Lower lobe of right lung (tissue), 2 donors: ENCODE measurements around the gene ZNF280B. TPM values are rescaled to one million over a fixed set of nuclear protein-coding genes. Genes with fewer than 3 reads are reported as not detected.
"Not testable (repeated sequence)": the region's sequence is repeated elsewhere in the genome, so short reads cannot be mapped to it uniquely, and the experiment has no call there.

Experiments used
- ATAC-seq, 2 donors: fragments of 200-7000 bp; cut with Tn5 transposase; one replicate each; pipeline ENCODE4 v1.9.1; 2020 to 2022; ENCODE audit warnings: mild to moderate bottlenecking in 2 of 2, moderate library complexity in 2 of 2
- DNase-seq: peaks from one replicate; pipeline ENCODE4 v3.0.0-alpha.2; 2020
- H3K27ac ChIP-seq: fragments of 200-600 bp; one replicate; pipeline ENCODE4 v1.8.0; 2022
- H3K27me3 ChIP-seq: fragments of 200-600 bp; one replicate; pipeline ENCODE4 v1.8.0; 2022; ENCODE audit warnings: low read depth
- H3K36me3 ChIP-seq: fragments of 200-600 bp; one replicate; pipeline ENCODE4 v1.8.0; 2022; ENCODE audit warnings: mild to moderate bottlenecking
- H3K4me1 ChIP-seq: fragments of 200-600 bp; one replicate; pipeline ENCODE4 v1.8.0; 2022
- H3K4me3 ChIP-seq: fragments of 200-600 bp; one replicate; pipeline ENCODE4 v1.8.0; 2022; ENCODE audit warnings: mild to moderate bottlenecking
- H3K9me3 ChIP-seq: fragments of 200-600 bp; one replicate; pipeline ENCODE4 v1.8.0; 2022
- intact Hi-C: fragments of 100-400 bp; cut with DNase I; formaldehyde crosslinking; loops from one replicate; pipeline ENCODE4 v1.11.0; 2022
- total RNA-seq: library from RNA; stranded (reverse); fragmentation: NEBNext Ultra II Directional; extraction: Animal tissue kit (Norgen Biotek cat#: 25700); gene quantifications from one replicate; pipeline ENCODE4 v1.2.1, GENCODE V29; 2021
- TF ChIP-seq, protein P1 (sequence below): fragments of 200-600 bp; IDR thresholded peaks from one replicate; pipeline ENCODE4 v1.8.0; 2022; ENCODE audit warnings: antibody characterized with exemption, mild to moderate bottlenecking
- donor health status: DM: no; HTN: yes; CAD: no; lungs with severe emphysema.

Gene ZNF280B
- total RNA-seq, 1 donor from 2014 or later: 0.86 TPM

DNA sequence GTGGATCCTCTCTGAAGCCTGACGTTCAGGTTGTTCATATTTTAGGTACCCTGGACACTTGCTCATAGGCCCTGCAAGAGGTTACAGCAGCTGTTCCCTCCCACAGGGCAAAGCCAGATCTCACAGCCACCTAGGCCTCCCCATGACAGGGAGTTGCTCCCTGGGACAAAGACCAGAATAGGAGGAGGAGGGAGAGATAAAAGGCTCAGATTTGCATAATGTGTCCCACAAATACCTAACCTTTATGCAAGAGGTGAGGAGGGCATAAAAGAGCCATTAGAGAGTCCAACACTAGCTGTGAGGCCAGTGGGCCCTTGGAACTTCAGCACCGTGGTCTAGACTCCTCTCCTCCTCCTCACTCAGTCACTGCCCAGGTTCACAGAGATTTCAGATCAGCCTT, 33.8 kb downstream of the ZNF280B start:
- Histone ChIP-seq H3K4me1 (no peaks in the 10 kb centered on the region), H3K9me3 (peaks cover 1% of the 10 kb centered on the region), H3K36me3 (no peaks in the 10 kb centered on the region), H3K4me3 (no peak overlapping the region), H3K27me3 (no peaks in the 10 kb centered on the region), H3K27ac (no peak overlapping the region)
- no peak for ATAC-seq
- intact Hi-C loops: no loop called here
- DNase-seq: no peak
- TF ChIP-seq, protein P1, sequence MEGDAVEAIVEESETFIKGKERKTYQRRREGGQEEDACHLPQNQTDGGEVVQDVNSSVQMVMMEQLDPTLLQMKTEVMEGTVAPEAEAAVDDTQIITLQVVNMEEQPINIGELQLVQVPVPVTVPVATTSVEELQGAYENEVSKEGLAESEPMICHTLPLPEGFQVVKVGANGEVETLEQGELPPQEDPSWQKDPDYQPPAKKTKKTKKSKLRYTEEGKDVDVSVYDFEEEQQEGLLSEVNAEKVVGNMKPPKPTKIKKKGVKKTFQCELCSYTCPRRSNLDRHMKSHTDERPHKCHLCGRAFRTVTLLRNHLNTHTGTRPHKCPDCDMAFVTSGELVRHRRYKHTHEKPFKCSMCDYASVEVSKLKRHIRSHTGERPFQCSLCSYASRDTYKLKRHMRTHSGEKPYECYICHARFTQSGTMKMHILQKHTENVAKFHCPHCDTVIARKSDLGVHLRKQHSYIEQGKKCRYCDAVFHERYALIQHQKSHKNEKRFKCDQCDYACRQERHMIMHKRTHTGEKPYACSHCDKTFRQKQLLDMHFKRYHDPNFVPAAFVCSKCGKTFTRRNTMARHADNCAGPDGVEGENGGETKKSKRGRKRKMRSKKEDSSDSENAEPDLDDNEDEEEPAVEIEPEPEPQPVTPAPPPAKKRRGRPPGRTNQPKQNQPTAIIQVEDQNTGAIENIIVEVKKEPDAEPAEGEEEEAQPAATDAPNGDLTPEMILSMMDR: no peak

- ATAC-seq, intact Hi-C loops, H3K4me1 ChIP-seq, DNase-seq, H3K4me3 ChIP-seq, H3K27ac ChIP-seq, H3K36me3 ChIP-seq, H3K27me3 ChIP-seq: not testable (repeated sequence)
- peaks cover 15% of the 10 kb centered on the region for H3K9me3 ChIP-seq
Observed at GRCh38 chr22:22471104-22471503, 37.4 kb downstream of the ZNF280B start.

GRCh38 chr22:22469527-22469926, 39.0 kb downstream of the ZNF280B start:
- peaks cover 15% of the 10 kb centered on the region for H3K9me3 ChIP-seq
- no peak overlapping the region for H3K4me3 ChIP-seq
- intact Hi-C loops: no loop called here
- peaks cover 4% of the 10 kb centered on the region for H3K27me3 ChIP-seq
- no peaks in the 10 kb centered on the region for H3K36me3 ChIP-seq
- ATAC-seq (no peak), DNase-seq (no peak)
- no peaks in the 10 kb centered on the region for H3K4me1 ChIP-seq
- H3K27ac ChIP-seq: no peak overlapping the region
- TF ChIP-seq, protein P1: no peak

DNA sequence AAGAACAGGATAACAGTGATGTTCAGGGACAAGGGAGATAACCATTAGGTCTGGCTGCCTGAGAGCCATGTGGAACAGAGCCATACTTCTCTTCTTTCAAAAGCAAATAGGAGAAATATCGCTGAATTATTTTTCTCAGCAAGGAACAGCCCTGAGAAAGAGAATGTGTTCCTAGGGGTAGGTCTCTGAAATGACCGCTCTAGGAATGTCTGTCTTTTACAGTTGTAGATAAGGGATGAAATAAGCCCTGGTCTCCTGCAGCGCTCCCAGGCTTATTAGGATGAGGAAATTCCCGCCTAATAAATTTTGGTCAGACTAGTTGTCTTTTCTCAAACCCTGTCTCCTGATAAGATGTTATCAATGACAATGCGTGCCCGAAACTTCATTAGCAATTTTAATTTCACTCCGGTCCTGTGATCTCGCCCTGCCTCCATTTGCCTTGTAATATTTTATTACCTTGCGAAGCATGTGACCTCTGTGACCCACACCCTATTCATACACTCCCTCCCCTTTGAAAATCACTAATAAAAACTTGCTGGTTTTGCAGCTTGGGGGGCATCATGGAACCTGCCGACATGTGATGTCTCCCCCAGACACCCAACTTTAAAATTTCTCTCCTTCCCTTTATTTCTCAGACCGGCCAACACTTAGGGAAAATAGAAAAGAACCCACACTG, 39.6 kb downstream of the ZNF280B start:
- intact Hi-C loops, H3K4me3 ChIP-seq, H3K27ac ChIP-seq, H3K36me3 ChIP-seq, DNase-seq, H3K27me3 ChIP-seq, ATAC-seq, H3K4me1 ChIP-seq: not testable (repeated sequence)
- peaks cover 15% of the 10 kb centered on the region for H3K9me3 ChIP-seq

- no peaks in the 10 kb centered on the region for H3K36me3 ChIP-seq
- no peak overlapping the region for H3K4me3 ChIP-seq
- ATAC-seq (no peak), DNase-seq (no peak)
- peaks cover 15% of the 10 kb centered on the region for H3K9me3 ChIP-seq
- H3K27me3 ChIP-seq: peaks cover 22% of the 10 kb centered on the region
- no peak overlapping the region for H3K27ac ChIP-seq
- H3K4me1 ChIP-seq: no peaks in the 10 kb centered on the region
- intact Hi-C loops: no loop called here
- TF ChIP-seq, protein P1: no peak
Observed at GRCh38 chr22:22467112-22467511, 41.4 kb downstream of the ZNF280B start.

DNA sequence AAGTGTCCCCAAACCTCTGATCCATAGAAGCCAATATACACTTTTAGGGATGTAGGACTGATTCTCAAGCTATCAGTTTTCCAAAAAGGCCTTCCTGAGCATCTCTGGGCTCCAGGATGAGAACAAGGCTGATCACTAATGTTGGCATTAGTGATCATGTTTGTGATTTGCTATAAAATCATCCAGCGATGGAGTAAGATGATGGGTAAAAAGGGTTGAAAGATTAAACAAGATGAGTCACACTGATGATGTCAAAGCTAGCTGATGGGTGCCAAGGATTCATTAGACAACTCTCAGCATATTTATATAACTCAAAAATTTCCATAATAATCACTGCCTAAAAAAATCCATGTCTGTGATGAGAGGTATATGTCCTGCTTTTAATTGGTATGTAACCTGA, 42.8 kb downstream of the ZNF280B start:
- no peak for ATAC-seq
- Histone ChIP-seq H3K9me3 (peaks cover 15% of the 10 kb centered on the region), H3K27ac (no peak overlapping the region), H3K4me3 (no peak overlapping the region), H3K27me3 (peaks cover 22% of the 10 kb centered on the region), H3K36me3 (no peaks in the 10 kb centered on the region), H3K4me1 (no peaks in the 10 kb centered on the region)
- intact Hi-C loops: no loop called here
- TF ChIP-seq, protein P1: no peak
- no peak for DNase-seq
